Measurements from ENCODE around the gene EIF4E2.

- TF ChIP-seq CTCF (IDR thresholded peaks at IDR 0.05) (no peak), POLR2A (IDR thresholded peaks at IDR 0.05) (no peak)
Observed at GRCh38 chr2:232503809-232504323, 46.6 kb upstream of the EIF4E2 start.

All from thyroid gland (tissue), 4 donors.